Metanephros (tissue), 1 donor: Measurements from ENCODE around the gene SLC17A8. TPM values are rescaled to one million over a fixed set of nuclear protein-coding genes. Genes with fewer than 3 reads are reported as not detected.

Experiments
- total RNA-seq: library from RNA; depleted of rRNA; stranded (reverse); fragments of >200 nt; gene quantifications from one replicate; pipeline ENCODE4 v1.2.3, GENCODE V29; 2014

SLC17A8 gene
- 0.23 TPM for total RNA-seq

GRCh38 chr12:100356644-100357223 is at the start of gene SLC17A8:
SLC17A8 (plus strand) TSS chr12:100357074; CDS start chr12:100357392, 318 bp downstream.

Other genes starting within 250 kb of the SLC17A8 start
- gene BLTP3B, start 214.2 kb upstream of the SLC17A8 start, total RNA-seq: 36.8 TPM
- 23.8 TPM for gene ACTR6, start 156.3 kb upstream of the SLC17A8 start, total RNA-seq
- 5.1 TPM for gene DEPDC4, start 90.0 kb upstream of the SLC17A8 start, total RNA-seq
- 53.7 TPM for gene SCYL2, start 89.9 kb upstream of the SLC17A8 start, total RNA-seq
- gene NR1H4, start 116.8 kb downstream of the SLC17A8 start, total RNA-seq: 11.8 TPM
- 18.5 TPM for gene GAS2L3, start 216.6 kb downstream of the SLC17A8 start, total RNA-seq